H9 (cell line): ENCODE results near the gene FCHSD2. TPM values are rescaled to one million over a fixed set of nuclear protein-coding genes. Genes with fewer than 3 reads are reported as not detected.

Source experiments
- DNase-seq: peaks from one replicate; pipeline ENCODE4 v3.0.0-alpha.2; 2017
- H2AFZ ChIP-seq: one replicate; pipeline ENCODE4 v1.6.1; 2013; ENCODE audit warnings: mild to moderate bottlenecking, low read length, control low read depth, moderate library complexity
- H2AK5ac ChIP-seq: 2 replicates; pipeline ENCODE4 v1.6.1; 2013; ENCODE audit warnings: low read length, control low read depth, mixed read lengths; ENCODE audit not compliant: insufficient read length
- H2BK120ac ChIP-seq: one replicate; pipeline ENCODE4 v1.6.1; 2013; ENCODE audit warnings: low read depth, mild to moderate bottlenecking, low read length, control low read depth, inconsistent platforms; ENCODE audit not compliant: poor library complexity, severe bottlenecking
- H2BK12ac ChIP-seq: 2 replicates; pipeline ENCODE4 v1.6.1; 2013; ENCODE audit warnings: low read length, control low read depth, mixed read lengths, low read depth; ENCODE audit not compliant: insufficient read length
- H2BK15ac ChIP-seq: 2 replicates; pipeline ENCODE4 v1.6.1; 2013; ENCODE audit warnings: low read depth, low read length, control low read depth
- H2BK20ac ChIP-seq: one replicate; pipeline ENCODE4 v1.6.1; 2013; ENCODE audit warnings: low read depth, mild to moderate bottlenecking, low read length, control low read depth, inconsistent platforms; ENCODE audit not compliant: poor library complexity, severe bottlenecking
- H2BK5ac ChIP-seq: 2 replicates; pipeline ENCODE4 v1.6.1; 2013; ENCODE audit warnings: low read length, control low read depth, mixed read lengths; ENCODE audit not compliant: insufficient read length
- H3K14ac ChIP-seq: 2 replicates; pipeline ENCODE4 v1.6.1; 2013; ENCODE audit warnings: low read length, control low read depth; ENCODE audit not compliant: insufficient read depth
- H3K18ac ChIP-seq: 2 replicates; pipeline ENCODE4 v1.6.1; 2013; ENCODE audit warnings: low read depth, mild to moderate bottlenecking, mixed read lengths, low read length, control low read depth; ENCODE audit not compliant: insufficient read length
- H3K23ac ChIP-seq: 2 replicates; pipeline ENCODE4 v1.6.1; 2013; ENCODE audit warnings: low read length, control low read depth, mixed read lengths, low read depth; ENCODE audit not compliant: insufficient read length
- H3K23me2 ChIP-seq: 2 replicates; pipeline ENCODE4 v1.6.1; 2013; ENCODE audit warnings: low read depth, mild to moderate bottlenecking, mixed read lengths, low read length, control low read depth; ENCODE audit not compliant: insufficient read length, poor library complexity, severe bottlenecking
- H3K27ac ChIP-seq: 2 replicates; pipeline ENCODE4 v1.5.1; 2013; ENCODE audit warnings: low read length, control low read depth, mixed read lengths, low read depth; ENCODE audit not compliant: insufficient read length
- H3K27me3 ChIP-seq: 2 replicates; pipeline ENCODE4 v1.6.1; 2013; ENCODE audit warnings: low read length, control low read depth, inconsistent platforms; ENCODE audit not compliant: insufficient read depth
- H3K4ac ChIP-seq: 2 replicates; pipeline ENCODE4 v1.6.1; 2013; ENCODE audit warnings: low read depth, mild to moderate bottlenecking, control low read depth, inconsistent platforms, low read length, moderate library complexity
- H3K4me1 ChIP-seq: 2 replicates; pipeline ENCODE4 v1.6.1; 2013; ENCODE audit warnings: low read length, control low read depth, inconsistent platforms; ENCODE audit not compliant: insufficient read depth
- H3K4me2 ChIP-seq: 2 replicates; pipeline ENCODE4 v1.6.1; 2013; ENCODE audit warnings: low read length, control low read depth, mixed read lengths; ENCODE audit not compliant: insufficient read length, insufficient read depth
- H3K56ac ChIP-seq: 2 replicates; pipeline ENCODE4 v1.6.1; 2013; ENCODE audit warnings: low read depth, mild to moderate bottlenecking, mixed read lengths, low read length, control low read depth; ENCODE audit not compliant: insufficient read length
- H3K79me1 ChIP-seq: 2 replicates; pipeline ENCODE4 v1.6.1; 2013; ENCODE audit warnings: low read depth, mild to moderate bottlenecking, moderate library complexity, low read length, control low read depth, inconsistent platforms; ENCODE audit not compliant: insufficient read depth, poor library complexity, severe bottlenecking
- H3K79me2 ChIP-seq: 2 replicates; pipeline ENCODE4 v1.6.1; 2013; ENCODE audit warnings: low read length, control low read depth, inconsistent platforms; ENCODE audit not compliant: insufficient read depth
- H3K9ac ChIP-seq: 2 replicates; pipeline ENCODE4 v1.6.1; 2013; ENCODE audit warnings: low read length, control low read depth, mixed read lengths; ENCODE audit not compliant: insufficient read length; ENCODE audit errors: extremely low read depth
- H3K9me3 ChIP-seq: one replicate; pipeline ENCODE4 v1.6.1; 2013; ENCODE audit warnings: low read depth, low read length, inconsistent platforms; ENCODE audit not compliant: control insufficient read depth
- H3T11ph ChIP-seq: one replicate; pipeline ENCODE4 v1.6.1; 2013; ENCODE audit warnings: mild to moderate bottlenecking, low read length, control low read depth, inconsistent platforms
- H4K20me1 ChIP-seq: one replicate; pipeline ENCODE4 v1.6.1; 2013; ENCODE audit not compliant: control insufficient read depth, insufficient read length, insufficient read depth
- H4K5ac ChIP-seq: 2 replicates; pipeline ENCODE4 v1.6.1; 2013; ENCODE audit warnings: low read depth, mild to moderate bottlenecking, mixed read lengths, low read length, control low read depth; ENCODE audit not compliant: insufficient read length
- H4K8ac ChIP-seq: replicated peaks from 2 replicates; pipeline ENCODE4 v1.6.1; 2013; ENCODE audit warnings: low read length, control low read depth, mixed read lengths, low read depth; ENCODE audit not compliant: insufficient read length
- H4K91ac ChIP-seq: 2 replicates; pipeline ENCODE4 v1.6.1; 2013; ENCODE audit warnings: low read depth, mild to moderate bottlenecking, moderate library complexity, mixed read lengths, low read length, control low read depth; ENCODE audit not compliant: insufficient read length
- H3K27ac Mint-ChIP-seq, 3 experiments: 2 replicates in 2 of 3; 3 replicates in 1 of 3; pipeline ENCODE4 v1.8.0; 2020 to 2021; ENCODE audit warnings: mixed read lengths in 3 of 3, mild to moderate bottlenecking in 1 of 3, moderate library complexity in 1 of 3
- H3K27me3 Mint-ChIP-seq: 2 replicates; pipeline ENCODE4 v1.8.0; 2021; ENCODE audit warnings: low read depth, mild to moderate bottlenecking, moderate library complexity, mixed read lengths
- H3K36me3 Mint-ChIP-seq, 3 experiments: 2 replicates in 2 of 3; 3 replicates in 1 of 3; pipeline ENCODE4 v1.8.0; 2020 to 2021; ENCODE audit warnings: low read depth in 3 of 3, mixed read lengths in 3 of 3; ENCODE audit not compliant: insufficient read depth in 1 of 3
- H3K4me1 Mint-ChIP-seq, 2 experiments: 2 replicates each; pipeline ENCODE4 v1.8.0; 2020; ENCODE audit warnings: mixed read lengths in 2 of 2
- H3K4me3 Mint-ChIP-seq, 2 experiments: 2 replicates in 1 of 2; 3 replicates in 1 of 2; pipeline ENCODE4 v1.8.0; 2020 to 2021; ENCODE audit warnings: mild to moderate bottlenecking in 2 of 2, mixed read lengths in 2 of 2, moderate library complexity in 1 of 2
- H3K9me3 Mint-ChIP-seq, 2 experiments: 2 replicates in 1 of 2; 3 replicates in 1 of 2; pipeline ENCODE4 v1.8.0; 2020; ENCODE audit warnings: mild to moderate bottlenecking in 2 of 2, mixed read lengths in 2 of 2, moderate library complexity in 1 of 2
- WGBS: extraction: QIAGEN DNeasy Blood & Tissue Kit; methylation state at CpG from one replicate; pipeline ENCODE4 v1.1.7; 2013; ENCODE audit warnings: missing lambda C conversion rate, low lambda C conversion rate, mixed read lengths; ENCODE audit not compliant: insufficient read length; ENCODE audit errors: extremely low coverage; 5-methylcytosine and 5-hydroxymethylcytosine counted together
- total RNA-seq: library from RNA; stranded (reverse); gene quantifications from 2 replicates; pipeline ENCODE4 v1.2.1, GENCODE V29; 2021
- TF ChIP-seq, protein P1 (sequence below): fragments of 200-600 bp; sonication (generic); conservative IDR thresholded peaks from 3 replicates; pipeline ENCODE4 v1.8.0; 2021; ENCODE audit warnings: antibody characterized with exemption, mild to moderate bottlenecking

The FCHSD2 gene
- total RNA-seq, 1 experiment from 2014 or later: 17.8 TPM

DNA sequence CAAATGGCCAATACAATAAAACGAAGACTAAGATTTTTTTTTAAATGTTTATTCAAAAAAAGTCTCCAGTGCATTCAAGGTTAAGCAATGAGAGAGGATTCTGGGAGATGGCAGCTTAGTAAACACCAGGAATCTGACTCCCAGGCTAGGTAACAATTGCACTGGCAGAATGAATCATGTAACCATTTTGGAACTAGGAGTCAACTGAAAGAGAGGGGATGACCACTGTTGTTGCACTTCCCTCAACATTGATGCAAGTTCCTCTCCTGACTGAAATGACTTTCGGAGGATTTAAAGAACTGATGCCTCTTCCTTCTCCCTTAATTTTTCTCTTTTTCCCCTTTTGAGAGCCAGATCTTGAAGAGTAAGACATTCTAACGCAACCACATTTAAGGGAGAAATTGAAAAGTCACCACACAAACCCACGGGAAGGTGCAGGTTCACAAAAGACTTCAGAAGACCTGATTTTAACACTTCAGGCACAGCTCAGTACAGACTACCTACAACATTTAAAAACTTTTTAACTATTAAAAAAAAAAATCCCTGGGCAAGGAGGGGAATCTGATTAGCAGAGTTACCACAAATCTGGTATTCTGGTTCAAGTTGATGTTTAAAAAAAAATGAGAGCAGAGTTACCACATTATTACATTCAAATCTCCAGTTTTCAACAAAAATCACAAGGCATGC lies 56.8 kb downstream of the FCHSD2 start:
- Histone ChIP-seq H3K79me1 (no peaks in the 10 kb centered on the region), H2BK120ac (no peak overlapping the region), H3K27me3 (no peaks in the 10 kb centered on the region), H3K23me2 (no peaks in the 10 kb centered on the region), H2AK5ac (no peak overlapping the region), H3K56ac (no peak overlapping the region), H3K14ac (no peak overlapping the region), H4K20me1 (no peaks in the 10 kb centered on the region), H3K4ac (no peak overlapping the region), H4K91ac (no peak overlapping the region), H2AFZ (no peak overlapping the region), H3T11ph (no peak overlapping the region), H3K4me1 (no peaks in the 10 kb centered on the region), H3K9me3 (no peaks in the 10 kb centered on the region), H2BK5ac (no peak overlapping the region), H3K9ac (no peak overlapping the region), H2BK12ac (no peak overlapping the region), H4K8ac (no peak overlapping the region), H3K79me2 (no peaks in the 10 kb centered on the region), H2BK15ac (no peak overlapping the region), H3K27ac (no peak overlapping the region), H3K18ac (no peak overlapping the region), H2BK20ac (no peak overlapping the region), H3K4me2 (no peak overlapping the region), H4K5ac (no peak overlapping the region), H3K23ac (no peak overlapping the region)
- H3K36me3 Mint-ChIP-seq: no peaks in the 10 kb centered on the region
- WGBS: no CpG with 5 or more reads among the region's 4 CpGs
- H3K27ac Mint-ChIP-seq: peak overlapping the region in 2 of 3 experiments; percentile 16 to 87; a peak in 3 of 7 replicates
- no peak overlapping the region for H3K4me3 Mint-ChIP-seq
- H3K9me3 Mint-ChIP-seq: no peaks in the 10 kb centered on the region
- H3K27me3 Mint-ChIP-seq: no peaks in the 10 kb centered on the region
- no peak for DNase-seq
- H3K4me1 Mint-ChIP-seq: peaks cover 6 to 8% of the 10 kb centered on the region in 2 experiments
- TF ChIP-seq, protein P1, sequence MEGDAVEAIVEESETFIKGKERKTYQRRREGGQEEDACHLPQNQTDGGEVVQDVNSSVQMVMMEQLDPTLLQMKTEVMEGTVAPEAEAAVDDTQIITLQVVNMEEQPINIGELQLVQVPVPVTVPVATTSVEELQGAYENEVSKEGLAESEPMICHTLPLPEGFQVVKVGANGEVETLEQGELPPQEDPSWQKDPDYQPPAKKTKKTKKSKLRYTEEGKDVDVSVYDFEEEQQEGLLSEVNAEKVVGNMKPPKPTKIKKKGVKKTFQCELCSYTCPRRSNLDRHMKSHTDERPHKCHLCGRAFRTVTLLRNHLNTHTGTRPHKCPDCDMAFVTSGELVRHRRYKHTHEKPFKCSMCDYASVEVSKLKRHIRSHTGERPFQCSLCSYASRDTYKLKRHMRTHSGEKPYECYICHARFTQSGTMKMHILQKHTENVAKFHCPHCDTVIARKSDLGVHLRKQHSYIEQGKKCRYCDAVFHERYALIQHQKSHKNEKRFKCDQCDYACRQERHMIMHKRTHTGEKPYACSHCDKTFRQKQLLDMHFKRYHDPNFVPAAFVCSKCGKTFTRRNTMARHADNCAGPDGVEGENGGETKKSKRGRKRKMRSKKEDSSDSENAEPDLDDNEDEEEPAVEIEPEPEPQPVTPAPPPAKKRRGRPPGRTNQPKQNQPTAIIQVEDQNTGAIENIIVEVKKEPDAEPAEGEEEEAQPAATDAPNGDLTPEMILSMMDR: no peak
